Activated CD4-positive, alpha-beta T cell treated with anti-CD3 and anti-CD28 coated beads, Interleukin-2, amount 10 ng/mL, durations not matched to agents 7 days and 5 days (primary cell): ENCODE measurements around the gene PRAMEF7. TPM values are rescaled to one million over a fixed set of nuclear protein-coding genes. Genes with fewer than 3 reads are reported as not detected.
"Not testable (repeated sequence)": the region's sequence is repeated elsewhere in the genome, so short reads cannot be mapped to it uniquely, and the experiment has no call there.

Experiments
- CTCF ChIA-PET: fragments of 350-600 bp; sonication (Branson Sonifier 250); formaldehyde crosslinking; loops from one replicate; lab custom pipeline; 2021; ENCODE audit warnings: antibody characterized with exemption; lab: Charles Lee
- POLR2A ChIA-PET: fragments of 350-600 bp; sonication (Branson Sonifier 250); formaldehyde crosslinking; loops from one replicate; lab custom pipeline; 2021; ENCODE audit warnings: antibody characterized with exemption; lab: Charles Lee
- DNase-seq: peaks from one replicate; pipeline ENCODE4 v3.0.0-alpha.2; 2020
- H3K27ac Mint-ChIP-seq: one replicate; pipeline ENCODE4 v1.8.0; 2021; ENCODE audit warnings: mild to moderate bottlenecking, moderate library complexity, mixed read lengths
- H3K27me3 Mint-ChIP-seq: one replicate; pipeline ENCODE4 v1.8.0; 2021; ENCODE audit warnings: mixed read lengths
- H3K36me3 Mint-ChIP-seq: one replicate; pipeline ENCODE4 v1.8.0; 2021; ENCODE audit warnings: low read depth, mixed read lengths
- H3K4me1 Mint-ChIP-seq: one replicate; pipeline ENCODE4 v1.8.0; 2021; ENCODE audit warnings: mixed read lengths
- H3K4me3 Mint-ChIP-seq: one replicate; pipeline ENCODE4 v1.8.0; 2021; ENCODE audit warnings: mild to moderate bottlenecking, moderate library complexity, mixed read lengths
- H3K9me3 Mint-ChIP-seq: one replicate; pipeline ENCODE4 v1.8.0; 2021; ENCODE audit warnings: mixed read lengths
- total RNA-seq, 2 experiments: library from RNA; stranded (reverse); gene quantifications; one replicate each; pipeline ENCODE4 v1.2.3, GENCODE V29; 2021

PRAMEF7 gene
- total RNA-seq, result not detected

DNA sequence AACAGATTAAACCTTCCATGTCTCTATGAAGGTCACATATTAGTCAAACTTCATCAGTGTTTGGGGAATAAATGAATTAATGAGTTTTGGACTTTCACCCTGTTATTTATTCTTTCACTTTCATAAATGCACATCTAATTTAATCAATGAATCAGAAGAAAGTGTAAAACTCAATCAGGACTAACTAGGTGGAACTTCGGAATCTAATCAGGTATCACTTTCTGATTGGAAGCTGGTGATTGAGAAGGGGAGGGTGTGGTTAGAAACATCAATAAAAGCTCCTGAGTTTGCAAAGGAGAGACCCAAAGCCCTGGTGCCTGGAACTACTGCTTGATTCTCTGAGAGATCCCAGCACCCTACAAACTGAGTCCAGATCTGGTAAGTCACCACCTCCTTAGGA, at the start of gene PRAMEF7:
PRAMEF7 (plus strand) TSS at position 301 of the 400 bp plus-strand sequence. CDS start 1,083 bp downstream, outside the sequence.
- POLR2A ChIA-PET, H3K27ac Mint-ChIP-seq, H3K4me1 Mint-ChIP-seq, H3K27me3 Mint-ChIP-seq, CTCF ChIA-PET, DNase-seq, H3K4me3 Mint-ChIP-seq, H3K36me3 Mint-ChIP-seq, H3K9me3 Mint-ChIP-seq: not testable (repeated sequence)

DNA sequence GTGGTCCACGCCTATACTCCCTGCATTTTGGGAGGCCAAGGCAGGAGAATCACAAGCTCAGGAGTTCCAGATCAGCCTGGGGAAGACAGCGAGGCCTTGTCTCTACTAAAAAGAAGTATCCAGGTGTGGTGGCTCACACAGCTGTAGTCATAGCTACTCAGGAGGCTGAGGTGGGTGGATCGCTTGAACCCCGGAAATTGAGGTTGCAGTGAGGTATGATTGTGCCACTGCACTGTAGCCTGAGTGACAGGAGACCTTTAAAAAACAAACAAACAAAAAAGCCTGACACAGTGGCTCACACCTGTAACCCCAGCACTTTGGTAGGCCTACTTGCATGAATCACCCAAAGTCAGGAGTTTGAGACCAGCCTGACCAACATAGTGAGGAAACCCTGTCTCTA, 38.0 kb upstream of the PRAMEF7 start:
- H3K27ac Mint-ChIP-seq, H3K27me3 Mint-ChIP-seq, DNase-seq, H3K9me3 Mint-ChIP-seq, POLR2A ChIA-PET, H3K4me1 Mint-ChIP-seq, H3K4me3 Mint-ChIP-seq, H3K36me3 Mint-ChIP-seq: not testable (repeated sequence)
- CTCF ChIA-PET, result interaction anchor here (0.6 kb wide), 1 partner anchor 616 kb away, joined by 4 read pairs; no protein-coding TSS in a partner anchor

DNA sequence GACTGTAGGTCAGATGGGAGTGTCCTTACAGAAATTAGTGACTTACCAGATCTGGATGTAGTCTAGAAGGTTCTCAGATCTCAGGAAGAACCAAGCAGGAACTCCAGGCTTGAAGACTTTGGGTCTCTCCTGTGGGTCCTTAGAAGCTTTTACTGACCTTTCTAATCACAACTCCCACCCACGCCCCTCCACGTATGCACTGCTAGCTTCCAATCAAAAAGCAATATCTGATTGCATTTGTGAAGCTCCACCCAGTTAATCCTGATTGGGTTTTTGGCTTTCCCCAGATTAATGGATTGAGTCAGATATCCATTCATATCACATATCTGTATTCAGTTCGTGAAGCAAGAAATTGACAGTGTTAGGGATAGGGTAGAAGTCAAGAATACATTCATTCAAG, 30.3 kb upstream of the PRAMEF7 start, which contains the start of gene PRAMEF4:
PRAMEF4 (minus strand) TSS at position 101 of the 400 bp plus-strand sequence. CDS start 2,807 bp downstream, outside the sequence.
- H3K36me3 Mint-ChIP-seq, H3K4me1 Mint-ChIP-seq, H3K27me3 Mint-ChIP-seq, H3K9me3 Mint-ChIP-seq, H3K27ac Mint-ChIP-seq, POLR2A ChIA-PET, H3K4me3 Mint-ChIP-seq, DNase-seq, CTCF ChIA-PET: not testable (repeated sequence)

DNA sequence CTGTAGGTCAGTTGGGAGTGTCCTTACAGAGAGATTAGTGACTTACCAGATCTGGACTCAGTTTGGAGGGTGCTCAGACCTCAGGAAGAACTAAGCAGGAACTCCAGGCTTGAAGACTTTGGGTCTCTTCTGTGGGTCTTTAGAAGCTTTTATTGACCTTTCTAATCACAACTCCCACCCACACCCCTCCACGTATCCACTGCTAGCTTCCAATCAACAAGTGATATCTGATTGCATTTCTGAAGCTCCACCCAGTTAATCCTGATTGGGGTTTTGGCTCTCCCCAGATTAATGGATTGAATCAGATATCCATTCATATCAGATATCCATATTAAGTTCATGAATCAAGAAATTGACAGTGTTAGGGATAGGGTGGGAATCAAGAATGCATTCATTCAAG, 18.2 kb upstream of the PRAMEF7 start, which contains the start of gene PRAMEF10:
PRAMEF10 (minus strand) TSS at position 101 of the 400 bp plus-strand sequence. CDS start 2,423 bp downstream, outside the sequence.
- CTCF ChIA-PET, POLR2A ChIA-PET, H3K4me1 Mint-ChIP-seq, H3K27me3 Mint-ChIP-seq, DNase-seq, H3K27ac Mint-ChIP-seq, H3K36me3 Mint-ChIP-seq, H3K4me3 Mint-ChIP-seq, H3K9me3 Mint-ChIP-seq: not testable (repeated sequence)

DNA sequence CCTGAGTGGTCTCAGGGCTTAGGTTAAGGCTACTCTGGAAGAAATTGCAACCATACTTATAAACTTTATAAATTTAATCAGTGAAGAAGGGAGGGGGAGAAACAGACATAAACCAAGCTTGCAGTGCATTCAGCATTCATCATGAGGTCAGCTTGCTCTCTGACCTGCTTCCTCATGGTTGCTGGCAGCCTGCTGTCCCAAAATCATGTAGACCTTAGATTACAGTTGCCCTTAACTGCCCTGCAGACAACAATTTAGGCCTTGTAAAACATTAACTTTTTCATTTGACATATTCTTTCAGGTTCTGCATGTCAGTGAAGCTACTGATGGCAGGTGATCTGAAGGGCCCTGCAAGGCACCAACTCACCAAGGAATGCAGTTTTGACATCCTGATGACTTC, 17.2 kb upstream of the PRAMEF7 start:
- H3K4me1 Mint-ChIP-seq, H3K9me3 Mint-ChIP-seq, H3K36me3 Mint-ChIP-seq, H3K4me3 Mint-ChIP-seq, CTCF ChIA-PET, H3K27ac Mint-ChIP-seq, POLR2A ChIA-PET, DNase-seq, H3K27me3 Mint-ChIP-seq: not testable (repeated sequence)

DNA sequence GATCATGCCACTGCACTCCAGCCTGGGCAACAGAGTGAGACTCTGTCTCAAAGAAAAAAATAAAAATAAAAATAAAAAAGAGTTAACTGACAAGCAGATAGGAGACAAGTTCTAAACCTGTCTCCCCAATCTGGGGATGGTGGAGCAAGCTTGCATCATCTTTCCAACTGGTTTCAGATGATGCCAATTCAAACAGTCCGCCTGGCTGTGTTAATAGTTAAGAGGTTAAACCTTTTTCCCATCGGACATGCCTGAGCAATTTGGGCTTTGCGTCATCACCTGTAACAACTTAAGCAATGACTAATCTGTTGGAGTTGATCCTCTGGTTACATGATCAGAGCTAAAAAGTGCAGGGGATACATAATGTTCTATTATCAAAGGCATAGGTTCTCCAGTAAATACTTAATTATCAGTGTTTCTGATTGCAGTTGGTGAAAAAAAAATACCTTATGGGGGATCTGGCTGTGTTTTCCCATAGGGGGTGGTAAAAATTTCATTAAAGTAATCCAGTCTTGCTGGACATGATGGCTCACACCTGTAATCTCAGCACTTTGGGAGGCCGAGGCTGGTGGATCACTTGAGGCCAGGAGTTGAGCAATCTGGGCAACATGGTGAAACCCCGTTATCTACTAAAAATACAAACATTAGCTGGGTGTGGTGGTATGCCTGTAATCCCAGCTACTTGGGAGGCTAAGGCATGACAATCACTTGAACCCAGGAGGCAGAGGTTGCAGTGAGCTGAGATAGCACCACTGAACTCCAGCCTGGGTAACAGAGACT, 12.4 kb upstream of the PRAMEF7 start:
- H3K27me3 Mint-ChIP-seq, H3K4me3 Mint-ChIP-seq: not testable (repeated sequence)

DNA sequence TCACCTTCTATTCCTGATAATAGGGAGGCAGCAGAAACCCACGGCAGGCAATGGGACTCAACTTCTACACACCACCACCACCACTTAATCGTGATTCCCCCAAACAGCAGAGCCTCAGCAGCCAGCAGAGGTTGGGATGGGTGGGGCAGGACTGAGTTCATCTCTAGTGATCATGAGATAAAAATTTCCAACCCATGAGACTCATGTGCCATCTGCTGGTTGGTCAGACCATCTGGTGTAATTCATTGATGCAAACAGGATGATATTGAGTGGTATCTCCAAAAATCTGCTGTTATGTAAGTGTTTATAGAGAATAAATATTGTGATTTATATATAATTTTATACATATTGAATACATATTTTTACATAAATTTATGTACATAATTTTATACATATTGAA, 5.3 kb downstream of the PRAMEF7 start:
- H3K36me3 Mint-ChIP-seq, CTCF ChIA-PET, H3K4me3 Mint-ChIP-seq, H3K9me3 Mint-ChIP-seq, H3K4me1 Mint-ChIP-seq, H3K27me3 Mint-ChIP-seq, H3K27ac Mint-ChIP-seq, POLR2A ChIA-PET, DNase-seq: not testable (repeated sequence)

More for the DNA sequence above, 12.4 kb upstream of the PRAMEF7 start:
- CTCF ChIA-PET, H3K9me3 Mint-ChIP-seq, POLR2A ChIA-PET, DNase-seq, H3K27ac Mint-ChIP-seq, H3K4me1 Mint-ChIP-seq, H3K36me3 Mint-ChIP-seq: not testable (repeated sequence)

DNA sequence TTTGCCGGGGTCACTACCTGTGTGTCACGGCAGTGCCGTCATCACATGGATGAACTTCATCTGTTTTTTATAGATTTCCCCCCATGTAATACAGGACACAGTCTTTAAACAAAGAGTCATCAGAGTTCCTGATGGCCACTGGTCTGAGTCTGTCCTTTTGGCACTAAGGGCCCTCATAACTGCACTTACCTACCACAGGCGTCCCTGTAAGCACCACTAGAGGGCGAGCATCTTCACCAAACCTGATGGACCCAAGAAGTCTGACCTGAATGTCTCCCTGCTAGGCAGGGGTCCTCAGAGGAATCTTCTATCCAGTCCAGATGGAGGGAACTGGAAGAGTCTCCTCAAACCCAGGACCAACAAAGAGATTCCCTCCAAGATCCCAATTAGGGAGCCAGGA, 8.0 kb downstream of the PRAMEF7 start:
- H3K27me3 Mint-ChIP-seq, POLR2A ChIA-PET, H3K9me3 Mint-ChIP-seq, H3K36me3 Mint-ChIP-seq, H3K4me3 Mint-ChIP-seq, H3K4me1 Mint-ChIP-seq, DNase-seq, H3K27ac Mint-ChIP-seq, CTCF ChIA-PET: not testable (repeated sequence)

DNA sequence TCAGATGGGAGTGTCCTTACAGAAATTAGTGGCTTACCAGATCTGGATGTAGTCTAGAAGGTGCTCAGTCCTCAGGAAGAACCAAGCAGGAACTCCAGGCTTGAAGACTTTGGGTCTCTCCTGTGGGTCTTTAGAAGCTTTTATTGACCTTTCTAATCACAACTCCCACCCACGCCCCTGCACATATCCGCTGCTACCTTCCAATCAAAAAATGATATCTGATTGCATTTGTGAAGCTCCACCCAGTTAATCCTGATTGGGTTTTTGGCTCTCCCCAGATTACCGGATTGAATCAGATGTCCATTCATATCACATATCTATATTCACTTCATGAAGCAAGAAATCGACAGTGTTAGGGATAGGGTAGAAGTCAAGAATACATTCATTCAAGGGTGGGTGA, 31.1 kb downstream of the PRAMEF7 start, which contains the start of gene PRAMEF6:
PRAMEF6 (minus strand) TSS at position 101 of the 400 bp plus-strand sequence. CDS start 5,062 bp downstream, outside the sequence.
- H3K4me3 Mint-ChIP-seq, H3K4me1 Mint-ChIP-seq, H3K27ac Mint-ChIP-seq, H3K9me3 Mint-ChIP-seq, H3K27me3 Mint-ChIP-seq, H3K36me3 Mint-ChIP-seq, DNase-seq, CTCF ChIA-PET, POLR2A ChIA-PET: not testable (repeated sequence)

Other genes starting within 250 kb of the PRAMEF7 start
- gene AADACL3, start 200.5 kb upstream of the PRAMEF7 start, total RNA-seq, result not detected
- not detected for gene CFAP107, start 170.4 kb upstream of the PRAMEF7 start, total RNA-seq
- not detected for gene PRAMEF12, start 142.9 kb upstream of the PRAMEF7 start, total RNA-seq
- gene PRAMEF1, start 125.2 kb upstream of the PRAMEF7 start, total RNA-seq, result not detected
- gene PRAMEF11, start 85.2 kb upstream of the PRAMEF7 start, total RNA-seq, result not detected
- gene HNRNPCL1, start 67.9 kb upstream of the PRAMEF7 start, total RNA-seq, result not detected
- gene PRAMEF2, start 59.5 kb upstream of the PRAMEF7 start, total RNA-seq, result not detected
- gene PRAMEF4, start 30.4 kb upstream of the PRAMEF7 start, total RNA-seq, result not detected
- not detected for gene PRAMEF10, start 18.3 kb upstream of the PRAMEF7 start, total RNA-seq
- not detected for gene PRAMEF6, start 31.0 kb downstream of the PRAMEF7 start, total RNA-seq
- not detected for gene PRAMEF27, start 140.0 kb downstream of the PRAMEF7 start, total RNA-seq
- gene HNRNPCL3, start 144.2 kb downstream of the PRAMEF7 start, total RNA-seq, result not detected
- gene PRAMEF25, start 154.2 kb downstream of the PRAMEF7 start, total RNA-seq, result not detected
- gene HNRNPCL2, start 200.2 kb downstream of the PRAMEF7 start, total RNA-seq, result not detected
- gene PRAMEF26, start 239.4 kb downstream of the PRAMEF7 start, total RNA-seq, result not detected
- not detected for gene HNRNPCL4, start 249.0 kb downstream of the PRAMEF7 start, total RNA-seq